HepG2 (cell line): ENCODE data around the gene CAPS2.

ENCODE experiments used
- BCLAF1 ChIP-seq: fragments of 450-650 bp; IDR thresholded peaks from 2 replicates; pipeline ENCODE4 v1.6.1; 2017; ENCODE audit warnings: mild to moderate bottlenecking
- CTCF ChIP-seq: sonication (generic); formaldehyde crosslinking; IDR thresholded peaks from 2 replicates; pipeline ENCODE4 v1.5.0; 2020; ENCODE audit warnings: mild to moderate bottlenecking, missing genetic modification reagents, moderate library complexity
- ELF1 ChIP-seq: sonication (generic); formaldehyde crosslinking; IDR thresholded peaks from 2 replicates; pipeline ENCODE4 v1.4.0; 2020; ENCODE audit warnings: missing genetic modification reagents
- MBNL3 ChIP-seq: fragments of 250-450 bp; sonication (Bioruptor Pico); conservative IDR thresholded peaks from 2 replicates; pipeline ENCODE4 v1.8.0; 2022; ENCODE audit warnings: mild to moderate bottlenecking, inconsistent platforms
- MTA3 ChIP-seq: sonication (generic); formaldehyde crosslinking; IDR thresholded peaks from 2 replicates; pipeline ENCODE4 v1.4.0; 2020; ENCODE audit warnings: missing genetic modification reagents
- NR3C1 ChIP-seq: sonication (generic); formaldehyde crosslinking; IDR thresholded peaks from 2 replicates; pipeline ENCODE4 v1.4.0; 2020; ENCODE audit warnings: missing genetic modification reagents
- REST ChIP-seq, 2 experiments: IDR thresholded peaks; 2 replicates each; pipeline ENCODE4 v1.6.1; 2011 to 2012; ENCODE audit warnings: low read length in 2 of 2, borderline replicate concordance in 1 of 2, low read depth in 1 of 2, mild to moderate bottlenecking in 1 of 2, moderate library complexity in 1 of 2
- SP4 ChIP-seq: sonication (generic); formaldehyde crosslinking; IDR thresholded peaks from 2 replicates; pipeline ENCODE4 v1.8.1; 2023; ENCODE audit warnings: mild to moderate bottlenecking, missing genetic modification reagents
- TBX3 ChIP-seq: fragments of 450-650 bp; IDR thresholded peaks from 2 replicates; pipeline ENCODE4 v1.6.1; 2017; ENCODE audit warnings: antibody characterized with exemption, mild to moderate bottlenecking, inconsistent platforms, borderline replicate concordance
- TEAD2 ChIP-seq: sonication (generic); formaldehyde crosslinking; IDR thresholded peaks from 2 replicates; pipeline ENCODE4 v1.9.0; 2021; ENCODE audit warnings: missing genetic modification reagents
- ZFP37 ChIP-seq: sonication (generic); formaldehyde crosslinking; IDR thresholded peaks from 2 replicates; pipeline ENCODE4 v1.4.0; 2020; ENCODE audit warnings: missing genetic modification reagents, borderline replicate concordance
- ZNF224 ChIP-seq: sonication (generic); formaldehyde crosslinking; IDR thresholded peaks from 2 replicates; pipeline ENCODE4 v1.5.0; 2020; ENCODE audit warnings: mild to moderate bottlenecking, missing genetic modification reagents

- no peak for TF ChIP-seq TBX3
- TF ChIP-seq CTCF (CRISPR knock-in tag) = no peak
- TF ChIP-seq ELF1 (CRISPR knock-in tag) = no peak
- TF ChIP-seq ZFP37 (CRISPR knock-in tag) = no peak
- no peak for TF ChIP-seq ZNF224 (CRISPR knock-in tag)
- TF ChIP-seq BCLAF1 = no peak
- TF ChIP-seq MBNL3 (CRISPR knock-in tag) = no peak
- TF ChIP-seq SP4 (CRISPR knock-in tag) = no peak
- TF ChIP-seq NR3C1 = no peak
- no peak for TF ChIP-seq TEAD2 (CRISPR knock-in tag)
- no peak for TF ChIP-seq REST (IDR thresholded peaks at IDR 0.05; ENCODE audit: borderline replicate concordance in 1 of 2, low read depth in 1 of 2, low read length in 2 of 2)
- no peak for TF ChIP-seq MTA3 (CRISPR knock-in tag)
Observed at GRCh38 chr12:75257510-75257909, 72.6 kb downstream of the CAPS2 start.
